GM18858 (cell line): ENCODE results near the gene GPNMB.
"Not testable (repeated sequence)": the region's sequence is repeated elsewhere in the genome, so short reads cannot be mapped to it uniquely, and the experiment has no call there.

Source experiments
- ATAC-seq: cut with Tn5 transposase; IDR thresholded peaks from one replicate; pipeline ENCODE4 v1.9.1; 2021; ENCODE audit not compliant: unreplicated experiment

GPNMB gene

DNA sequence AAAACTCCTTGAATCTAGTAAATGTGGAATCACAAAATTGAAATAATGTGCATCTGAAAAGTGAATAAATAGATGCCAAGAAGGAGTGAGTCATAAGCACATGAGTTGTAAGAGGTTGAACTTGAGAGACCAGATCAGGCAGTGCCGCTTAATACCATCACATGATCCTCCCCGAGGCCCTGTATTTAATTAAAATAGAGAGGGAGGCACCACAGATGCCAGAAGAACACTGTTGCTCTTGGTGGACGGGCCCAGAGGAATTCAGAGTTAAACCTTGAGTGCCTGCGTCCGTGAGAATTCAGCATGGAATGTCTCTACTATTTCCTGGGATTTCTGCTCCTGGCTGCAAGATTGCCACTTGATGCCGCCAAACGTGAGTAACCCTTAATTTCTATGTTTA is at the start of gene GPNMB:
Gene GPNMB, plus strand, starts transcription at position 221 of the 400 bp plus-strand sequence. Its CDS starts 83 bp downstream, at position 304.
- no peak for ATAC-seq

DNA sequence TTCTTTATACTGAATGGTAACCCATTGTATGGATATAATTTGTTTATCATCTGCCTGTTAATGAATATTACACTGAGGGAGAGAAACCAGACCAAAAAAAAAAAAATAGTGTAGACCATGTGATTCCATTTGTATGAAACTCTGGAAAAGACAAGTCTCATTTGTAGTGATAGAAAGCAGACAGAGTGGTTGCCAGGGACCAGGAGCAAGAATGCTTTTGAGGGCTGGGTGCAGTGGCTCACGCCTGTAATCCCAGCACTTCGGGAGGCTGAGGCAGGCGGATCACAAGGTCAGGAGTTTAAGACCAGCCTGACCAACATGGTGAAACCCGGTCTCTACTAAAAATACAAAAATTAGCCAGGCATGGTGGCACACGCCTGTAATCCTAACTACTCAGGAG is 48.8 kb upstream of the GPNMB start:
- ATAC-seq, result not testable (repeated sequence)

DNA sequence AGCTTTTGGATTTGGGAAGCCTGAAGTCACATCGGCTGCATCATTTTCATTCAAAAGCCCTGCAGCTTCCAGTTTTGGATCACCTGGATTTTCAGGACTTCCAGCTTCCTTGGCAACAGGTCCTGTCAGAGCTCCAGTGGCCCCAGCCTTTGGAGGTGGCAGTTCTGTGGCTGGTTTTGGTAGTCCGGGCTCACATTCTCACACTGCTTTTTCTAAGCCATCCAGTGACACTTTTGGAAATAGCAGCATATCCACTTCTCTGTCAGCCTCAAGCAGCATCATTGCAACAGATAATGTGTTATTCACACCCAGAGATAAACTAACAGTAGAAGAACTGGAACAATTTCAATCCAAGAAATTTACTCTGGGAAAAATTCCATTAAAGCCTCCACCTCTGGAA is 46.2 kb upstream of the GPNMB start:
- ATAC-seq, result no peak

DNA sequence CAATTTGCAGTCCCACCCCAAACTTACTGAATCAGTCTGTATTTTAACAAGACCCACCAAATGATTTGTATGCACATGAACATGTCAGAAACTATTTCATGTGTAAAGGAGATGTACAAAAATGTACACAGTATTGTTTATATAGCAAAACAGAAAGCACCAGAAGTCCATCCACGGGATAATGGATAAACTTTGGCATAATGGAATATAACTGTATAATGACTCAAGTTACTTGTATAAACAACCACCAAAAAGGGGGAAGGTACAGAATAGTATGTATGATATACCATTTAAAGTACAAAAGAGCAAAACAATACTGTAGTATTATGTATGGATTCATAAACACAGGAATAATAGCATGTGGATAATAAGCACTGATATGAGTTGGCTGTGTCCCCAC is 42.3 kb upstream of the GPNMB start:
- ATAC-seq, result no peak

DNA sequence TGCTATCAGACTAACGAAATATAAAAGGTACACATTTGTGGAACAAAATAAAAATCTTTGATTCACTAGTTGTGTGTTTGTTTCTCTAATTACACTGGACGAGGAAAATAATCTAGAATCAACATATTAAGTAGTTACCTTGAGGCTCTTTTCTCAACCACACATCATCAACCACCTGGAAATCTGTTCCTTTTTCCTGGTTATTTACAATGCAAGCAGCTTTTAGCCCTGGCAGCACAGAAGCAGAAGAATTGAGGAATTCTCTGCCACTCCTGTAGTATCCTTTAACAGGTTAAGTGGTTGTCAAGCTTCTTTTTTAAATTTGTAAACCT is 41.0 kb upstream of the GPNMB start:
- no peak for ATAC-seq

DNA sequence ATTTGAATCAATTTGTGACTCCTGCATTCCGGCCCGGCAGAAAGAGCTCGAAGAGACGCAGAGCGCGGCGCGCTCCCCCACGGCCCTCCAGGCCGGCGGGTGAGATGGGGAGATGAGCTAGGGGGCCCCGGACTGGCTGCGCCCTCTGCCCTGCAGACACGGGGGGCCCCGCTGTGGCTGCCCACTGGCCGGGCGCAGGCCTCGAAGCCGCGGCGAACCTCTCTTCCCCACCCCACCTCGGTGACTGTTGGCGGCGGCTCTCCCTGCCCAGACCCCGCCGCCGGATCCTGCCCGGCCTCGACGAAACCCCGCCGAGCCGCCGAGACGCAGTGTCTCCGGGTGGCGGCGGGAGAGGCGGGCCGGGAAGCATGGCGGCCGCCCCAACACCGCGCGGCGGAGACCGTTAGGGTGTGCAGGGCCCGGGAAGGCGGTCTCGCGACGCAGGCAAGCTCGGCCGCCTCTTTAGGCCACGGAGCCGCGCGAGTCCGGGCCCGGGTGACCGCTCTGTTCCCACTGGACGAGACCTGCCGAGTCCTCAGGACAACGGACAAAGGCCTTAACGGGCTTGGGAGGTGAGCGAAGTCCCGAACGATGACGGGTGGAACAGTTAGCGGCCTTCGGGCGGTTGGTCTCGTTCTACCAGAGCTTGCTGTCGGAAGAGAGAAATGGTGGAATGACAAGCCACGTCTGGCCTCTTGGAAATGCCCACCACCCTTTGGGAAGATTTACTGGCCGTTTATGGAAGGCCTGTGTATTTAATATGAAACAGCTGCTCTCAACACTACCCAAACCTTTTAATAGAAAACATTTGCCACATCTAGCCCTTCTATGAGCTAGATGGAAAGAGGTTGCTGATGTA is 40.4 kb upstream of the GPNMB start:
- ATAC-seq, result no peak

DNA sequence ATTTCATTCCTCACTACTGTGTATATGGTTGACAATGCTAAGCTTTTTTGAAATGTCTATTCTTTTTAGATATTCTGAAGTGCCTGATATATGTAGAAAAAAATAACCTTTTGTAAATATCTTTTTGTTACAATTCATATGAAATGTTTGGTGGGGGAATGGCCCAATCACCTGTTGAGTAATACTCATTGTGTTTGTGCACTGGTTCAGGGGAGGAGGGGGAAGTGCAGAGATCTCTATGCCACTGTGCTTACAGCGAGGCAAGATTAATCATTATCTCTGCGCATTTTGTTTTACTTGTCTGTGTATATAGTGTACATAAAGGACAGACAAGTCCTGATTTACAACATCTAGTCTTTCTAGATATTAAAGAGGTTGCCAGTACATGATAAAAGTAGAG is 39.6 kb upstream of the GPNMB start:
- ATAC-seq, result no peak

DNA sequence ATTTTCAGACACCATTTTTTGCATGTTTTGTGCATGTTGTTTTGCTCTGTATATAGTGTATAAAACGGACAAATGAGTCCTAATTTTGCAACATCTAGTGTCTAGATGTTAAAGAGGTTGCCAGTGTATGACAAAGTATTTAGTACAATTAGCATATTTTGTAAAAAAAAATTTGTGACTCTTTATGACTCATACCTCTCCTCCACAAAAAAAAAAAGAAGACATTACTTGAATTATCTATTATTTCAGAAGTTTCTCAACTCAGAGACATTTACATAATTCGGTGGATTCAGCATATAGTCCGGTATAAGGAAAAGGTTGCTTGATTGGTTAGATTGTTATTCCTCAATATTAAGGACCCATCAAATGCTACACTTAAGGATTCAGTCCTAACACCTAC is 38.7 kb upstream of the GPNMB start:
- ATAC-seq, result no peak

DNA sequence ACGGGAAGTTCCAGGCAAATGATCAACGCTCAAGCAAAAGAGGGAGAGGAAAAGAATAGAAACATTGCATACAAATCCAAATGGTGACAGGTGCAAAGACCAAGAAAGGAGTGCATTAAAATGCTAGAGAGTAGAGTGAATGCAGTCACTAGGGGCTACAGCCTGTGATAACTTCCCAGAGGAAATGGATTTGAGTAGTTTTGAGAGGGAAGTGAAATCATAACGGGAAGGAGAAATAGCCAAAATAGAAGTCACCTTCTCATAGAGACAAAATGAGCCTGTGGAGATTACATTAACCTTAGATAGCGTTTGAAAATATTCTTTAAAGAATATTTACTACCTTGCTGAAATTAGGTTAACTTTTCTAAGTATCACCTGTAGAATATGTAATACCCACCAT is 38.3 kb upstream of the GPNMB start:
- no peak for ATAC-seq

DNA sequence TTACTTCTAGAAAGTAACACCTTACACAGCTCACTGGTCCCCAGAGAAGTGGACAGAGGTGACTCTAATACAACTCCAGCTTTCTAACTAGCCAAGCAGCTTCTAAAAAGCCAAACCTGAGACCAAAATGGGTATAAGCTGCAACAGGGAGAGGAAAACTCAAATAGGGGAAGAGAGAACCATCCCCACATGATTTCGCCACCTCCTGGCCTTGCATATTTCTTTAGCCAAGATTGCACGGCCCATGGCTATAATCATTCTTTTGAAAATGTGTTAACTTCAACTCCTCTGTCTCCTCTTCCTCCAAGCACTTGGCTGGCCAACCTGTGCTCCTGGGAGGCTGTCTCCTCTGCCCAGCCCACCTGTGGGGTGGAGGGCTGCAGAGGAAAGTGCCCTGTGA is 36.1 kb upstream of the GPNMB start:
- ATAC-seq, result no peak

DNA sequence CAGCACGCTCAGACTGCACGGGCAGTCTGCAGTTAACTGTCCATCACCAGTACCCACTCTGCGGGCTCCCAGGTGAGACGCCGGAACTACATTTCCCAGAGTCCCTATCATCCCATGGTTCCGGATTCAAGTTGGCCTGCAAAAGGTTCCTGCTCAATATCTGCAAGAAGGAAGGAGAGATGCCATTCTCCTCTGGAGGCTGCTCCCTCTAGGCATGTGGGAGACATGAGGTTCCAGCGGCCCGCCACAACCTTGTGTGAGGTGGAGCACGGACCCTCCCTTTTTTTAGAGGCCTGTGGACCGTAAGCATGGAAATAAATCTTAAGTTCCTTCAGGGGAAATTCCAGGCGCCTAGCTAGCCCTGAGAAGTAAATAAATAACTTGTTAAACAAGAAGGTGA is 35.0 kb upstream of the GPNMB start:
- no peak for ATAC-seq

DNA sequence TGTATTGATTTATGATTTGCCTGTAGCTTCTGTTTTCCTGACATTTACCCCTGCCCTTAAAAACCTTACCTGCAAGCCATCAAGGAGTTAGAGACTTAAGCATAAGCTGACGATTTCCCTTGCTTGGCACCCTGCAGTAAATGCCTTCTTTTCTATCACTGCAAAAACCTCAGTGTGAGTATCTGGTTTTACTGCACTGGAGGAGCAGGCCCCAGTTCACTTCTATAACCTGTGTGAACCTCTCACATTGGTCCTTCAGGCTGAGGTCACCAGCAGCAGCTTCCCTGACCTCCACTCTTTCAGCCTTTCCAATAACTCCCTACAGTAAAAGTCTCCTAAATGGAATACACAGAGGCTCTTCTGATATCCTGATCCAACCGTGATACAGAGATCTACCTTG is 34.2 kb upstream of the GPNMB start:
- no peak for ATAC-seq

DNA sequence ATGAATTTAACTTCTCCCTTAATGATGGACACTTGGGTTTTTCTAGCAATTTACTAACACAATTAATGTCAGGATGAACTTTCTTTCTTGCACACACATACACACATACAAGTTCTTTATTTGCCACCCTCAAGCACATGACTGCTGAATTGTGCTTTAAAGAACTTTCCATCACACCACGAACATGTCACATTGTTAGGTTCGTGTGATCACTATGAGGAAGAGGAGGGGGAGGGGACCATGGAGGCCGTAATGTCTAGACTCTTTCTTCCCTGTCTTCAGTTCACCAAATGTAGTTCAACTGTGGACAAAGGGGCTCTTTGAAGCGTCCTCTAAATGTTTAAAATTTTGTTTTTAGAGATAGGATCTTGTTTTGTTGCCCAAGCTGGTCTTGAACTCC is 33.7 kb upstream of the GPNMB start:
- ATAC-seq, result no peak

DNA sequence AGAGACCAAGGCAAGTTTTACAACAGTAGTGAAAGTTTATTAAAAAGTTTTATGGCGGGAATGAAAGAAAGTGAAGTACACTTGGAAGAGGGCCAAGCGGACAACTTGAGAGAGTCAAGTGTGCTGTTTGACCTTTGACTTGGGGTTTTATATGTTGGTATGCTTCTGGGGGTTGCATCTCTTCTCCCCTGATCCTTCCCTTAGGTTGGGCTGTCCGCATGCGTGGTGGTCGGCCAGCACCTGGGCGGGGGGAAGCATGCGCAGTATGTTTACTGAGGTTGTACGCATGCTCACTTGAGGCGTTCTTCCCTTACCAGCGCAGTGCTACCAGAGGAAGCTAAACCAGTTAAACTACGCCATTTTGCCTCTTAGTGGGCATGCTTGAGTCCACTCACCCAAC is 32.8 kb upstream of the GPNMB start:
- ATAC-seq, result no peak

DNA sequence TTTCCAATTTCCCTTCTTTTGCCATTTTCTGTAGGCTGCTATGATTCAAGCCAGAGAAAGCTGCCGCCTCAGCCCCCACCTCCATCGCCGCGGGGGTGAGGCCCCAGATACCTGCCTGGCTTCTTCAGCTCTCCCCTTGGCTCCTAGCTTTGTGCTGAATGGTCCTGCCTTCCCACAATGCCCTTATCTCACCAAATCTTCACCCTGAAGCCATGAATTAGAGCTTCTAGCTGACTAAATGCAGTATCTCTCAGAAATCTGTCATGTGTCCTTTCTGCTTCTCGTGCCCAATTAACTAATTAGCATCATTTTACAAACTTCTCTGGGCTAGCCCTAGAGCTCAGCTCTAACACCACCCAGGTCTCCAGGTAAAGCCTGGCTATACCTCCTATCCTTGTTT is 32.2 kb upstream of the GPNMB start:
- no peak for ATAC-seq

DNA sequence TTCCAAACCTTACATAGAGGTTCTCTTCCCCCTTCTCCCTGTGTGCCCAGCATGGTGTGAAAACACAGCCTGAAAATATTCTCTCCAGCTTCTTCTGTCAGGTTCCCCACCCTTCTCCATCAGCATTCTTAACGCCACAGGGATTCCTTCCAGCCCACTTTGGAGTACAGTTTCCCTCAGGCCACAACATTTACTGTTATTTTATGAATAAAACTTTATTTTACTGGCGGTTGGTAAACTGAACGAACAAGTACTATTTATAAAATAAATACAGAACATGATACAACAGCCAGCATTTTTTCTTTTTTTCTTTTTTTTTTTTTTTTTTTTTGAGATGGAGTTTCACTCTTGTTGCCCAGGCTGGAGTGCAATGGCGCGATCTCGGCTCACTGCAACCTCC is 31.6 kb upstream of the GPNMB start:
- ATAC-seq, result no peak

DNA sequence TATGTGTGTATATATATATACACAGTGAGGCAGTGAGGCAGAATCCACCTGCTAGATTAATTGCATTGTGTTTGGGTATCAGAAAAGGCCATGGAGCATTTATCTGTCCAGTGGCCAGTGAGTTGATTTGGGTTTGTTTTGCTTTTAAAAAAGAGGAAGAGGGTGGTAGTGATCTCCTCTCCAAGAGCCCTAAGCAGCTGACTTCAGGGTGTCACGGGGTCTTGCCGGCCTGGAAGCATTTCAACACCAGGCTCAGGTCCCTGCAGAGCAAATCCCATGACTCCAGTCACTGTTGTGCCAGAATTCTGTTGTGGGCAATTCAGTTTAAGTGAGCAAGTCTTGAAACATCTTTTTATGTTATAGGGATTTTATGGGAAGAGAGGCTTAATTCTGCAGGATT is 30.6 kb upstream of the GPNMB start:
- ATAC-seq, result no peak

DNA sequence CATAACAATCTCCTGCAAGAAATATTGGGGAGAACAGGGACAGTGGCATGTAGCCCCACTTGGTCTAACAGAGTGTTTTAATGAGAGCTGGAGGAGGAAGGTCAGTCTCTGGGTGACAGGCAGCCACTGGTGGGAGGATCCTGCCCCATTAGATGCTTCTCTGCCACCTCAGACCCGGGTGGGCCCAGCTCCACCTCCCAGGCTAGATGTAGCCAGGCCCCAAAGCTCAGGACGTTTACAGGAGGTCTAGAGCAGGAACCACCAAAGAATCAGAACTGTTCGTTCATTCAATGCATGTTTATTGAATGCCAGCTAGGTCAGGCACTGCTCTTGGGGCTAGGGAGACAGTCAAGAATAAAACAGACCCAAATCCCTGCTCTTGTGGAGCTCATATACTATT is 28.4 kb upstream of the GPNMB start:
- ATAC-seq, result no peak

DNA sequence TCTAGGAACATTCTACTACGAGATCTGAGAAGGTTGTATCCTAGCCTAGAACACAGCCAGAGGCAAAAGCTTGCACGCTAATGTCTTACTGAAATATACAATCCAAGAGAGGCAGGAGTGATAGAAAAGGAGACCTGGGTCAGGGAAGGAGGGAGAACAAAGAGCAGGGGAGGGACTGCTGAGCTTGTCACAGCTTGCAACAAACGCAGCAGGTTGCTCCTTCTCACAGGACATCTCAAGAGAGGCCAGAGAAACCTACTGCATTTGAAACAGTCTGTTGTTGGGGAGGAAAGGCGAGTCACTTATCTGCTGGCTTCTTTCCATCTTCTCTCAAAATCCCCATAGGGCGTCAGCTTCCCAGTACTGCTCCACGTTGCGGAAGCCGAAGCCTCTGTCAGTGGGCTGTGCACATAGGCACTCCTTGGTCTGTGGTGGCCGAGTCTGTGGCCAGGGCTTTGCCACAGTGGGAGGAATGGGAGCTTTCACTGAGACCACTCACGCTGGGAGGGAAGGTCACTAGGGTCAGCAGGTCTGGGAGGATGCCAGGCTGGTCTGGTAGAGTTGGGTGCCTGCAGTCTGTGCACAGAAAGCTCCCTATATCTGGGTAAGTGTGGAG is 25.8 kb upstream of the GPNMB start:
- no peak for ATAC-seq

DNA sequence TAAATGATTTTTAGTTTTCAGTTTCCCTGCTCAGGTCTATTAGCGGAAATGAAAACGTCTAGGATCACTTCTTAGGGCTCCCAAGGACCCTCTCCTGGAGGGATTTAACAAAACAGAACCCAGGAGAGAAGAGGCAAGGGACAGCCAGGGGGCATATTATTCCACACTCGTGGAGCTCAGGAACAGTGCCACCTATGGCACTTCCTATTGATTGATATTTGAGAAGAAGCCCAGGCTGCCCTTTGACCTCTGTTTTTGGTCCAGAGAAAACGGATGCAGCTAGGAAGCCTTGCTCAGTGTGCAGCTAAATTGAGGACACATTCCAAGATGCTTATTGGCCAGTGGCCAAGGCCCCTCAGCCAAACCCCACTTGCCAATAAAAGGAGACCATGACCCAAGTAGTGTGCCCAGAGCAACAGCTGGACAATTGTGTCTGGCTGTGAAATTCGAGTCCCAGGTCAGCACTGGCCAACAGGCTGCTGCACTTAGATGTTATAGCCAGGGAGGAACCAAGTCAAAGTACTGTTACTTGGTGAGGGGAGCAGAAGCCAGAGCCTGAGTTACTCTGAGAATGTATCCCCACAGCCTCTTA is 24.0 kb upstream of the GPNMB start:
- no peak for ATAC-seq

DNA sequence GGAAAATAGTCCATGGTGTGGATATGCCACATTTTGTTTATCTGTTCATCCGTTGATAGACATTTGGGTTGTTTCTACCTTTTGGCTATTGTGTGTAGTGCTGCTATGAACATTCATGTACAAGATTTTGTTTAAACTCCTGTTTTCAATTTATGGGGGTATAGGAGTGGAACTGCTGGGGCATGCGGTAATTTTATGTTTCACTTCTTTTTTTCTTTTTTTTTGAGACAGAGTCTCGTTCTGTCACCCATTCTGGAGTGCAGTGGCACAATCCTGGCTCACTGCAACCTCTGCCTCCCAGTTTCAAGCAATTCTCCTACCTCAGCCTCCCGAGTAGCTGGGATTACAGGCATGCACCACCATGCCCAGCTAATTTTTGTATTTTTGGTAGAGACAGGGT is 22.2 kb upstream of the GPNMB start:
- not testable (repeated sequence) for ATAC-seq

DNA sequence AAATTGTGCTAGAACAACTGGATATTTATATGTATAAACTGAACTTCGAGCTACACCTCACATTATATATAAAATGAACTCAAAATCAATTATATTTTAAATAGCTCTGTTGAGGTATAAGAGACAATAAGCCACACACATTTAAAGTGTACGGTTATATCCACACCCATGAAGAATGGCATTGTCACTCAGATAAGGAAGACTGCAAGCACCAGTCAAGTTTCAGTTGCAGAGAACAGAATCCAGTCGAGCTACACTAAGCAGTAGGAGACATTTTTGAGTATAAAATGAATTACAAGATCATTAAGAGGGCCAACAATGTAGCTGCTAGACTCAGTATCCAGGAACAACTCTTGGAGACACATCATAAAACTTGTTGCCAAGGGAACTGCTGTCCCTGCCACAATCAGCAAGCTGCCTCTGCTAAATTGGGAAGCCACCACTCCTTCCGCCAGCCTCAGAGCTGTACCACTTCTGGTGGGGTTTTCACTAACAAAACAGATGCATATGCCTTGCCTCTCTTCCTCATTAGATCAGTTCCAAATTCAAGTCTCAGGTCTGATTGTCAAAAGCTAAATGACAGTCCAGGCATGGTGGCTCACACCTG is 19.6 kb upstream of the GPNMB start:
- ATAC-seq, result no peak
